K562 (cell line): ENCODE measurements around the gene NCAPD2. TPM values are rescaled to one million over a fixed set of nuclear protein-coding genes. Genes with fewer than 3 reads are reported as not detected.

Experiments
- CBFB ChIP-seq: sonication (generic); formaldehyde crosslinking; IDR thresholded peaks from 2 replicates; pipeline ENCODE4 v1.4.0; 2020; ENCODE audit warnings: mild to moderate bottlenecking, missing genetic modification reagents
- DMBX1 ChIP-seq: fragments of 250-450 bp; sonication (Bioruptor Pico); IDR thresholded peaks from 2 replicates; pipeline ENCODE4 v1.8.0; 2022; ENCODE audit warnings: inconsistent platforms, mild to moderate bottlenecking, moderate library complexity, borderline replicate concordance
- E2F8 ChIP-seq: fragments of 450-650 bp; IDR thresholded peaks from 2 replicates; pipeline ENCODE4 v1.7.1; 2018; ENCODE audit warnings: mild to moderate bottlenecking, low read depth; ENCODE audit not compliant: partially characterized antibody
- ILK ChIP-seq: fragments of 450-650 bp; IDR thresholded peaks from 2 replicates; pipeline ENCODE4 v1.6.1; 2016; ENCODE audit warnings: missing genetic modification characterization, low read depth, mild to moderate bottlenecking, missing compliant biosample characterization, moderate library complexity, borderline replicate concordance
- KHSRP ChIP-seq: fragments of 450-650 bp; IDR thresholded peaks from 2 replicates; pipeline ENCODE4 v1.6.1; 2017
- MAZ ChIP-seq, 2 experiments: fragments of 450-650 bp in 1 of 2; sonication (generic) in 1 of 2; formaldehyde crosslinking; IDR thresholded peaks in 1 of 2; conservative IDR thresholded peaks in 1 of 2; 2 replicates each; pipeline versions ENCODE4 v1.4.0 to v1.5.0; 2020; ENCODE audit warnings: mild to moderate bottlenecking in 1 of 2, missing genetic modification reagents in 1 of 2
- MCM2 ChIP-seq: fragments of 450-650 bp; IDR thresholded peaks from 2 replicates; pipeline ENCODE4 v1.6.1; 2017; ENCODE audit warnings: low read depth, mild to moderate bottlenecking
- NFIC ChIP-seq: fragments of 450-650 bp; IDR thresholded peaks from 2 replicates; pipeline ENCODE4 v1.6.1; 2017; ENCODE audit warnings: mild to moderate bottlenecking, inconsistent platforms
- NFXL1 ChIP-seq: fragments of 450-650 bp; formaldehyde crosslinking; IDR thresholded peaks from 2 replicates; pipeline ENCODE4 v1.4.0; 2021; ENCODE audit warnings: mild to moderate bottlenecking
- POLR2G ChIP-seq: fragments of 200-400 bp; formaldehyde crosslinking; IDR thresholded peaks from 2 replicates; pipeline ENCODE4 v1.6.1; 2017; ENCODE audit warnings: low read depth, mild to moderate bottlenecking, antibody characterized with exemption, low read length, moderate library complexity
- PPARD ChIP-seq: fragments of 250-450 bp; sonication (Bioruptor Pico); IDR thresholded peaks from 2 replicates; pipeline ENCODE4 v1.8.0; 2022; ENCODE audit warnings: inconsistent platforms, mild to moderate bottlenecking, moderate library complexity
- RFX1 ChIP-seq: fragments of 450-650 bp; IDR thresholded peaks from 2 replicates; pipeline ENCODE4 v1.6.1; 2016; ENCODE audit warnings: mild to moderate bottlenecking, moderate library complexity
- SRSF7 ChIP-seq: fragments of 200-400 bp; formaldehyde crosslinking; optimal IDR thresholded peaks from 2 replicates; pipeline ENCODE3; 2017; ENCODE audit warnings: mild to moderate bottlenecking, low read depth, low read length
- ZBTB17 ChIP-seq: fragments of 450-650 bp; formaldehyde crosslinking; IDR thresholded peaks from 2 replicates; pipeline ENCODE4 v1.4.0; 2020; ENCODE audit warnings: mild to moderate bottlenecking
- ZNF263 ChIP-seq: sonication (generic); formaldehyde crosslinking; IDR thresholded peaks from 2 replicates; pipeline ENCODE4 v1.8.0; 2022; ENCODE audit warnings: mild to moderate bottlenecking, missing genetic modification reagents, borderline replicate concordance
- ZNF444 ChIP-seq: fragments of 250-450 bp; sonication (Bioruptor Pico); IDR thresholded peaks from 2 replicates; pipeline ENCODE4 v1.4.0; 2020; ENCODE audit warnings: mild to moderate bottlenecking, moderate library complexity
- ZNF445 ChIP-seq: fragments of 250-450 bp; sonication (Bioruptor Pico); IDR thresholded peaks from 2 replicates; pipeline ENCODE4 v1.4.0; 2020; ENCODE audit warnings: low read depth, mild to moderate bottlenecking, moderate library complexity
- ZNF586 ChIP-seq: fragments of 450-650 bp; formaldehyde crosslinking; conservative IDR thresholded peaks from 2 replicates; pipeline ENCODE4 v1.4.0; 2020; ENCODE audit warnings: mild to moderate bottlenecking, moderate library complexity
- ZNF639 ChIP-seq, 2 experiments: fragments of 200-800 bp in 1 of 2; sonication (Bioruptor generic) in 1 of 2; sonication (generic) in 1 of 2; formaldehyde crosslinking in 1 of 2; IDR thresholded peaks in 1 of 2; conservative IDR thresholded peaks in 1 of 2; 2 replicates each; pipeline versions ENCODE4 v1.5.0 to v1.6.1; 2016 to 2020; ENCODE audit warnings: missing compliant biosample characterization in 1 of 2, missing genetic modification characterization in 1 of 2, missing genetic modification reagents in 1 of 2
- polyA plus RNA-seq, 8 experiments: library from polyadenylated mRNA; depleted of rRNA in 4 of 8; stranded (reverse) in 5 of 8; unstranded in 3 of 8; fragments of >200 nt; fragmentation: Nextera tagmentation in 2 of 8; fragmentation: Illumina TruSeq in 1 of 8; extraction: Ambion mirVana in 2 of 8; extraction: Trizol in 1 of 8; gene quantifications; 2 replicates each; pipeline versions ENCODE4 v1.2.1 to v1.2.3, GENCODE V29; 2011 to 2014; ENCODE audit warnings: inconsistent platforms in 1 of 8, missing spikeins in 1 of 8
- total RNA-seq, 7 experiments: library from RNA; depleted of rRNA in 6 of 7; stranded (reverse); fragments of >200 nt in 6 of 7; fragmentation: Illumina TruSeq in 2 of 7; extraction: Trizol in 2 of 7; gene quantifications; 2 replicates each; pipeline versions ENCODE4 v1.2.1 to v1.2.3, GENCODE V29; 2011 to 2021; ENCODE audit warnings: low replicate concordance in 1 of 7
- TF ChIP-seq, protein P1 (sequence below), 3 experiments: fragments of 200-800 bp in 1 of 3; sonication (Bioruptor generic) in 1 of 3; sonication (generic) in 1 of 3; formaldehyde crosslinking in 1 of 3; IDR thresholded peaks; 2 replicates each; pipeline versions ENCODE4 v1.6.1 to v1.8.0; 2016 to 2022; ENCODE audit warnings: mild to moderate bottlenecking in 2 of 3, missing compliant biosample characterization in 2 of 3, missing genetic modification characterization in 2 of 3, missing genetic modification reagents in 1 of 3
- TF ChIP-seq, protein P2 (sequence below): sonication (generic); formaldehyde crosslinking; IDR thresholded peaks from 2 replicates; pipeline ENCODE4 v1.5.0; 2020; ENCODE audit warnings: missing genetic modification reagents

NCAPD2 gene
- total and polyA plus RNA-seq, 9 of the 15 experiments (the other 6 are each of a cell fraction or from before 2014, with no cell fraction given), result 16.9 to 93.7 (median 68.3) TPM

- TF ChIP-seq, protein P1, sequence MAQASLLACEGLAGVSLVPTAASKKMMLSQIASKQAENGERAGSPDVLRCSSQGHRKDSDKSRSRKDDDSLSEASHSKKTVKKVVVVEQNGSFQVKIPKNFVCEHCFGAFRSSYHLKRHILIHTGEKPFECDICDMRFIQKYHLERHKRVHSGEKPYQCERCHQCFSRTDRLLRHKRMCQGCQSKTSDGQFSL (CRISPR knock-in tag; IDR thresholded peaks at IDR 0.05), result no peak; the same call in 1 of the 2 replicates
- TF ChIP-seq, protein P1 (tag; IDR thresholded peaks at IDR 0.05), result no peak
- no peak for TF ChIP-seq ILK (tag)
- TF ChIP-seq MCM2, result no peak
- TF ChIP-seq, protein P2, sequence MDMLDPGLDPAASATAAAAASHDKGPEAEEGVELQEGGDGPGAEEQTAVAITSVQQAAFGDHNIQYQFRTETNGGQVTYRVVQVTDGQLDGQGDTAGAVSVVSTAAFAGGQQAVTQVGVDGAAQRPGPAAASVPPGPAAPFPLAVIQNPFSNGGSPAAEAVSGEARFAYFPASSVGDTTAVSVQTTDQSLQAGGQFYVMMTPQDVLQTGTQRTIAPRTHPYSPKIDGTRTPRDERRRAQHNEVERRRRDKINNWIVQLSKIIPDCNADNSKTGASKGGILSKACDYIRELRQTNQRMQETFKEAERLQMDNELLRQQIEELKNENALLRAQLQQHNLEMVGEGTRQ, result no peak
- TF ChIP-seq RFX1, result peak; percentile 96
- 0 out of 2 replicates have a peak, but pooled peaks have one; percentile 16 for TF ChIP-seq DMBX1 (CRISPR knock-in tag)
- no peak for TF ChIP-seq KHSRP
- TF ChIP-seq ZNF263 (CRISPR knock-in tag), result peak; percentile 90
- TF ChIP-seq CBFB (CRISPR knock-in tag), result no peak
- TF ChIP-seq ZNF445 (CRISPR knock-in tag), result no peak
- TF ChIP-seq ZNF444 (CRISPR knock-in tag), result no peak
- no peak for TF ChIP-seq NFIC
- no peak for TF ChIP-seq SRSF7
- no peak for TF ChIP-seq ZNF586
- TF ChIP-seq ZNF639 (CRISPR knock-in tag; conservative IDR thresholded peaks at IDR 0.05 in 1 of 2, IDR thresholded peaks at IDR 0.05 in 1 of 2), result 0 out of 4 replicates have a peak, but pooled peaks of 1 of the 2 experiments have one; percentile 46
- TF ChIP-seq MAZ (CRISPR knock-in tag; conservative IDR thresholded peaks at IDR 0.05 in 1 of 2, IDR thresholded peaks at IDR 0.05 in 1 of 2), result peak in 1 of 2 experiments; percentile 44; a peak in 1 of 4 replicates
- TF ChIP-seq PPARD, result no peak
- peak; percentile 35; the same call in 1 of the 2 replicates for TF ChIP-seq POLR2G
- no peak for TF ChIP-seq NFXL1 (CRISPR knock-in tag)
- TF ChIP-seq E2F8, result peak; percentile 35
- TF ChIP-seq ZBTB17 (CRISPR knock-in tag), result no peak
Observed at GRCh38 chr12:6532051-6532926, 38.4 kb downstream of the NCAPD2 start (continued).
